Measurements from ENCODE around the gene SEPTIN1. TPM values are rescaled to one million over a fixed set of nuclear protein-coding genes. Genes with fewer than 3 reads are reported as not detected.

The SEPTIN1 gene
- total and polyA plus RNA-seq, 2 of the 13 experiments (the other 11 are each of a cell fraction or from before 2014, with no cell fraction given), result 0.18 to 0.67 TPM

DNA sequence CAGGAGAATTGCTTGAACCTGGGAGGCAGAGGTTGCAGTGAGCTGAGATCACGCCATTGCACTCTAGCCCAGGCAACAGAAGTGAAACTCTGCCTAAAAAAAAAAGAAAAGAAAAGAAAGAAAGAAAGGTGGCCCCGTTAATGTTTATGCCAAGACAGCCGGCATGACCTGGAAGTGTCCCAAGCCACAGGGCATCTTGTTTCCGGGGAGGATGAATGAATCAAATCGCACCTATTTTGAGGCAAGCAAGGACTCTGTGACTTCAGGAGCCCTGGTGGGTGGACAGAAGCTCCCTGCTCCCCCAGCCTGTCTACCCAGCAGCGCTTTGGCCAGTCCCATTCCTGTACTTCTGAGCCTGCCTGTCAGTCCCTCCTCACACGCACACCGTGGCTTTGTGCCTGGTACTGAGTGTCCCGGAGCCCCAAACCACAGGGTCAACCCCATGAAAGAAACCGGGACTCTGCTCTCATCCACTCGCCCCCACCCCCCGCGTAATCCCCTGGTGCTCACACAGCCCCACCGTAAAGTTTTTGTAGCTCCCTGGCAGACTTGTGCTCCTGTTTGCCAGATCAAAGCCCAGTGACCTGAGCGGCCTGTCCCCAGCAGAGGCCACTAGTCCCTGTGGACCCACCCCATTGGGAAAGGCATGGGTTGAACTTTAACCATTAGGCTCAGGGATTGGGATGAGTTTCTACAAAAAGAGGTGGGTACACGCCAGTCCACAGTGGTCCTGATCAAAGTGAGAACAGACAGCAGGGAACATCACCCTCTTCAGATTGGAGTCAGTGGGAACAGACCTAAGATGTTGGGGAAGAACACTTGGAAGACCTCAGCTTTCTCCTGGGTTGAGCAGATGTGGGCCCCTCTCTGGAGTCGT lies 46.5 kb downstream of the SEPTIN1 start (continued):
- TF ChIP-seq, protein P1, sequence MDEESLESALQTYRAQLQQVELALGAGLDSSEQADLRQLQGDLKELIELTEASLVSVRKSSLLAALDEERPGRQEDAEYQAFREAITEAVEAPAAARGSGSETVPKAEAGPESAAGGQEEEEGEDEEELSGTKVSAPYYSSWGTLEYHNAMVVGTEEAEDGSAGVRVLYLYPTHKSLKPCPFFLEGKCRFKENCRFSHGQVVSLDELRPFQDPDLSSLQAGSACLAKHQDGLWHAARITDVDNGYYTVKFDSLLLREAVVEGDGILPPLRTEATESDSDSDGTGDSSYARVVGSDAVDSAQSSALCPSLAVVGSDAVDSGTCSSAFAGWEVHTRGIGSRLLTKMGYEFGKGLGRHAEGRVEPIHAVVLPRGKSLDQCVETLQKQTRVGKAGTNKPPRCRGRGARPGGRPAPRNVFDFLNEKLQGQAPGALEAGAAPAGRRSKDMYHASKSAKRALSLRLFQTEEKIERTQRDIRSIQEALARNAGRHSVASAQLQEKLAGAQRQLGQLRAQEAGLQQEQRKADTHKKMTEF (CRISPR knock-in tag; IDR thresholded peaks at IDR 0.05), result peak; percentile 36; the same call in 1 of the 2 replicates
- TF ChIP-seq, protein P2, sequence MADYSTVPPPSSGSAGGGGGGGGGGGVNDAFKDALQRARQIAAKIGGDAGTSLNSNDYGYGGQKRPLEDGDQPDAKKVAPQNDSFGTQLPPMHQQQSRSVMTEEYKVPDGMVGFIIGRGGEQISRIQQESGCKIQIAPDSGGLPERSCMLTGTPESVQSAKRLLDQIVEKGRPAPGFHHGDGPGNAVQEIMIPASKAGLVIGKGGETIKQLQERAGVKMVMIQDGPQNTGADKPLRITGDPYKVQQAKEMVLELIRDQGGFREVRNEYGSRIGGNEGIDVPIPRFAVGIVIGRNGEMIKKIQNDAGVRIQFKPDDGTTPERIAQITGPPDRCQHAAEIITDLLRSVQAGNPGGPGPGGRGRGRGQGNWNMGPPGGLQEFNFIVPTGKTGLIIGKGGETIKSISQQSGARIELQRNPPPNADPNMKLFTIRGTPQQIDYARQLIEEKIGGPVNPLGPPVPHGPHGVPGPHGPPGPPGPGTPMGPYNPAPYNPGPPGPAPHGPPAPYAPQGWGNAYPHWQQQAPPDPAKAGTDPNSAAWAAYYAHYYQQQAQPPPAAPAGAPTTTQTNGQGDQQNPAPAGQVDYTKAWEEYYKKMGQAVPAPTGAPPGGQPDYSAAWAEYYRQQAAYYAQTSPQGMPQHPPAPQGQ (CRISPR knock-in tag; IDR thresholded peaks at IDR 0.05; ENCODE audit: borderline replicate concordance), result no peak
- TF ChIP-seq ZNF670 (CRISPR knock-in tag; IDR thresholded peaks at IDR 0.05; ENCODE audit: borderline replicate concordance) (peak; percentile 12; the same call in 1 of the 2 replicates), ZBTB38 (CRISPR knock-in tag; IDR thresholded peaks at IDR 0.05) (peak; percentile 55; the same call in 1 of the 2 replicates), KLF9 (CRISPR knock-in tag; IDR thresholded peaks at IDR 0.05; ENCODE audit: low read depth) (0 out of 2 replicates have a peak, but pooled peaks have one; percentile 63), TEAD2 (CRISPR knock-in tag; IDR thresholded peaks at IDR 0.05) (no peak), MAFF (IDR thresholded peaks at IDR 0.05; ENCODE audit: low read depth, low read length) (0 out of 2 replicates have a peak, but pooled peaks have one; percentile 1), ZNF260 (CRISPR knock-in tag; IDR thresholded peaks at IDR 0.05; ENCODE audit: borderline replicate concordance, low read depth) (no peak), ZNF264 (CRISPR knock-in tag; IDR thresholded peaks at IDR 0.05) (peak; percentile 89), PLRG1 (conservative IDR thresholded peaks at IDR 0.05) (no peak), ZNF615 (CRISPR knock-in tag; IDR thresholded peaks at IDR 0.05; ENCODE audit: borderline replicate concordance) (peak; percentile 85; the same call in 1 of the 2 replicates), BRCA1 (CRISPR knock-in tag; IDR thresholded peaks at IDR 0.05) (no peak; the same call in 1 of the 2 replicates), ZNF451 (CRISPR knock-in tag; IDR thresholded peaks at IDR 0.05) (no peak), ZNF460 (CRISPR knock-in tag; IDR thresholded peaks at IDR 0.05; ENCODE audit: borderline replicate concordance) (no peak; the same call in 1 of the 2 replicates)
- TF ChIP-seq, protein P3, sequence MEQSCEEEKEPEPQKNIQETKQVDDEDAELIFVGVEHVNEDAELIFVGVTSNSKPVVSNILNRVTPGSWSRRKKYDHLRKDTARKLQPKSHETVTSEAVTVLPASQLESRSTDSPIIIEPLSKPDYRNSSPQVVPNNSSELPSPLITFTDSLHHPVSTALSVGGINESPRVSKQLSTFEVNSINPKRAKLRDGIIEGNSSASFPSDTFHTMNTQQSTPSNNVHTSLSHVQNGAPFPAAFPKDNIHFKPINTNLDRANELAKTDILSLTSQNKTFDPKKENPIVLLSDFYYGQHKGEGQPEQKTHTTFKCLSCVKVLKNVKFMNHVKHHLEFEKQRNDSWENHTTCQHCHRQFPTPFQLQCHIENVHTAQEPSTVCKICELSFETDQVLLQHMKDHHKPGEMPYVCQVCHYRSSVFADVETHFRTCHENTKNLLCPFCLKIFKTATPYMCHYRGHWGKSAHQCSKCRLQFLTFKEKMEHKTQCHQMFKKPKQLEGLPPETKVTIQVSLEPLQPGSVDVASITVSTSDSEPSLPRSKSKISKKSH (CRISPR knock-in tag; IDR thresholded peaks at IDR 0.05; ENCODE audit: borderline replicate concordance), result no peak; the same call in 1 of the 2 replicates
- TF ChIP-seq, protein P4, sequence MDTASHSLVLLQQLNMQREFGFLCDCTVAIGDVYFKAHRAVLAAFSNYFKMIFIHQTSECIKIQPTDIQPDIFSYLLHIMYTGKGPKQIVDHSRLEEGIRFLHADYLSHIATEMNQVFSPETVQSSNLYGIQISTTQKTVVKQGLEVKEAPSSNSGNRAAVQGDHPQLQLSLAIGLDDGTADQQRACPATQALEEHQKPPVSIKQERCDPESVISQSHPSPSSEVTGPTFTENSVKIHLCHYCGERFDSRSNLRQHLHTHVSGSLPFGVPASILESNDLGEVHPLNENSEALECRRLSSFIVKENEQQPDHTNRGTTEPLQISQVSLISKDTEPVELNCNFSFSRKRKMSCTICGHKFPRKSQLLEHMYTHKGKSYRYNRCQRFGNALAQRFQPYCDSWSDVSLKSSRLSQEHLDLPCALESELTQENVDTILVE (CRISPR knock-in tag; IDR thresholded peaks at IDR 0.05), result peak; percentile 59; the same call in 1 of the 2 replicates
- TF ChIP-seq, protein P5, sequence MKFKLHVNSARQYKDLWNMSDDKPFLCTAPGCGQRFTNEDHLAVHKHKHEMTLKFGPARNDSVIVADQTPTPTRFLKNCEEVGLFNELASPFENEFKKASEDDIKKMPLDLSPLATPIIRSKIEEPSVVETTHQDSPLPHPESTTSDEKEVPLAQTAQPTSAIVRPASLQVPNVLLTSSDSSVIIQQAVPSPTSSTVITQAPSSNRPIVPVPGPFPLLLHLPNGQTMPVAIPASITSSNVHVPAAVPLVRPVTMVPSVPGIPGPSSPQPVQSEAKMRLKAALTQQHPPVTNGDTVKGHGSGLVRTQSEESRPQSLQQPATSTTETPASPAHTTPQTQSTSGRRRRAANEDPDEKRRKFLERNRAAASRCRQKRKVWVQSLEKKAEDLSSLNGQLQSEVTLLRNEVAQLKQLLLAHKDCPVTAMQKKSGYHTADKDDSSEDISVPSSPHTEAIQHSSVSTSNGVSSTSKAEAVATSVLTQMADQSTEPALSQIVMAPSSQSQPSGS (CRISPR knock-in tag; IDR thresholded peaks at IDR 0.05), result no peak
- TF ChIP-seq, protein P6, sequence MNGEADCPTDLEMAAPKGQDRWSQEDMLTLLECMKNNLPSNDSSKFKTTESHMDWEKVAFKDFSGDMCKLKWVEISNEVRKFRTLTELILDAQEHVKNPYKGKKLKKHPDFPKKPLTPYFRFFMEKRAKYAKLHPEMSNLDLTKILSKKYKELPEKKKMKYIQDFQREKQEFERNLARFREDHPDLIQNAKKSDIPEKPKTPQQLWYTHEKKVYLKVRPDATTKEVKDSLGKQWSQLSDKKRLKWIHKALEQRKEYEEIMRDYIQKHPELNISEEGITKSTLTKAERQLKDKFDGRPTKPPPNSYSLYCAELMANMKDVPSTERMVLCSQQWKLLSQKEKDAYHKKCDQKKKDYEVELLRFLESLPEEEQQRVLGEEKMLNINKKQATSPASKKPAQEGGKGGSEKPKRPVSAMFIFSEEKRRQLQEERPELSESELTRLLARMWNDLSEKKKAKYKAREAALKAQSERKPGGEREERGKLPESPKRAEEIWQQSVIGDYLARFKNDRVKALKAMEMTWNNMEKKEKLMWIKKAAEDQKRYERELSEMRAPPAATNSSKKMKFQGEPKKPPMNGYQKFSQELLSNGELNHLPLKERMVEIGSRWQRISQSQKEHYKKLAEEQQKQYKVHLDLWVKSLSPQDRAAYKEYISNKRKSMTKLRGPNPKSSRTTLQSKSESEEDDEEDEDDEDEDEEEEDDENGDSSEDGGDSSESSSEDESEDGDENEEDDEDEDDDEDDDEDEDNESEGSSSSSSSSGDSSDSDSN (CRISPR knock-in tag; IDR thresholded peaks at IDR 0.05), result no peak; the same call in 1 of the 2 replicates
